ENCODE measurements around the gene GALK1.

Gene GALK1

DNA sequence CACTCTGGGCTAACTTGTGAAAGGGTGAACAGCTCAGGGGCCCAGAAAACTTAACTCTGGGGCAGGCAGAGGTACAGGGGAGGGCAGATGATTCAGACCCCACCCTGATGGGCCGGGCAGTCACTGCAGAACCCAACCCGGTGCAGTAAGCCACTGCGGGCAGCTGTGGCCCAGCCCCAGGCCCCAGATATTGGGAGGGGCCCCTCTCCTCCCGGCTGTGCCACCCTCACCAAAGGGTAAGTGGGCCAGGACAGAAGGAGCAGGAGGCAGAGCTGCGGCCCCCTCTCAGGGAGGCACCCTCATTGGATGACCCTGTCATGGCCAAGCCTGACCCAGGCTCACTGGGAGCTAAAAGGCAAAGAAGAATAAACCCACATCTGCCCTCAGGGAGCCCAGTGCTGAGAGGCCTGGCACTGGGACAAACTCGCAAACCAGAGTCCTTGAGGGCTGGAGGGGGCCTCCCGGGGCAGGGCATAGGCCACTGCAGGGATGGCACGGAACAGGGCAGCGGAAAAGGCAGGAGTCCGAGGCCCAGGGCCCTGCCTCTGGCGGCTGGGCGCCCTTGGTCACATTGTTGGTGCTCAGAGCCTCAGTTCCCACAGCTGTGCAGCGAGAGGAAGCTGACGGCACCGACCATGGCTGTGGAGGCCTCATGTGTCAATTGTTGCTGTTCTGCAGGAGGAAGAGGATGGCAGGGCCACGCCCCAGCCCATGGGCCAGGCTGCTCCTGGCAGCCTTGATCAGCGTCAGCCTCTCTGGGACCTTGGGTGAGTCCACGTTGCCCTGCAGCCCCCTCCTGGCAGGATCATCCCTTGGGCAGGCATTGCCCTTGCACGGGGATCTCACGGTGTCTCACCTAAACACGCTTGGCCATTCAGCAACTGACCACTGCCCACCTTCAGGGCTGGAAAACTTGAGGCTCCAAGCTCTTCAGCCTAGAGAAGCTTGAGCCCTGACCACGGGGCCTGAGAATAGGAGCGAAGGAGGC, 40.7 kb downstream of the GALK1 start:
- no peak for DNase-seq

DNA sequence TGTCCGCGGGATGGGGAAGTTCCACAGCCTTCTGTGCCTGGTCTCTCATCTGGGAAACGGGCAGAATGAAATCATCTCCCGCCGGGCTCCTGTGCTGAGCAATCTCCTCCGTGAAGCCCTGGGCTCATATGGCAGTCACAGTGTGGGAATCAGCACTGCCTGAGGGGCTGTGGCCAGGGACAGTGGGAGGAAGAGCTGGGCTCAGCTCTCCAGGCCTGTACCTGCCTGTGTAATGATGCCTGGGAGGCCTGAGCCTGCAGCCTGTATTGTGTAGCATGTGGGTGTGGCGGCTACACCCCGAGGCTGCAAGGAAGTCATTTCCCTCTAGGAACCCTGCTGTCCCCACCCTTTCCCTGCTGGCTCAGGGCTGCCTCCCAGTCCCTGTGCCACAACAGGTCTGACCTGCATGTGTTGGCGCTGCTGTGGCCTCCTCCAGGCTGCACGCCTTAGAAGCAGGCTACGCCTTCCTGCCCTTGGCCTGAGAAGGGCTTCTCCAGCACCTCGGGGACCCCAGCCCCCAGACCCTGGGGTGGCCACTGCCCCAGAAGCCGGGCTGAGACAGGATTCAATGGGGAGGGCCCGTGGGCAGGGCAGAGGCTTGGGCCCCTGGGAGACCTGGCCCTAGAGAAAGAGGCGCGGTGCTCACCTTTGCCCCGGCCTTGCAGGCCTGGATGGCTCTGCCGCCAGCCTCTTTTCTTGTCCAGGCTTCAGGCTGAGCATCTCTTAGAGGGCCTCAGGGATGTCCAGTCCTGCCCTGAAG, 41.6 kb downstream of the GALK1 start:
- no peak for DNase-seq

DNA sequence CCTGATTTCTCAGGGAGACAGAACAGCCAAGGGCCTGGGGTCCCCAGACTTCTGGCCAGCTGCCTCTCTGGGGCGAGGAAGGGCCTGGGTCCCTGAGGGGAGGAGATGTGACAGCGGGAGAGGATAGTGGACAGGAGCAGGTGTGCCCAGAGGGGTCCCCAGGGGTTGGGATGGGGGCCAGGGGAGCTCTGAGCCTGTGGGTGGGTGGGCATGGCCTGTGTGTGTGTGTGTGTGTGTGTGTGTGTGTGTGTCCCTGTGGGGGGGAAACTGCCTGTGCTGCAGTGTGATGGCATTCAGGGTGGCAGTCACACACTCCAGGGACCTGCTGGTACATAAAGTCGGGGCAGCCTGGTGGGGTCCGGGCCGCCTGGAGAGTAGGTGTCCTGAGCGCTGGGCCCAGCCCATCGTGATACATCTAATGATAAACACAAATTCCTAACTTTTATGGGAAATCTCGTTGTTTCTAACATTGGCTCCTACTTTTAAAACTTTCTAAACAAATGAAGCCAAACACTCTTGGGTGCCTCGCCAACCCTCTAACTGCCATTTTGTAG, 42.4 kb downstream of the GALK1 start:
- no peak for DNase-seq

DNA sequence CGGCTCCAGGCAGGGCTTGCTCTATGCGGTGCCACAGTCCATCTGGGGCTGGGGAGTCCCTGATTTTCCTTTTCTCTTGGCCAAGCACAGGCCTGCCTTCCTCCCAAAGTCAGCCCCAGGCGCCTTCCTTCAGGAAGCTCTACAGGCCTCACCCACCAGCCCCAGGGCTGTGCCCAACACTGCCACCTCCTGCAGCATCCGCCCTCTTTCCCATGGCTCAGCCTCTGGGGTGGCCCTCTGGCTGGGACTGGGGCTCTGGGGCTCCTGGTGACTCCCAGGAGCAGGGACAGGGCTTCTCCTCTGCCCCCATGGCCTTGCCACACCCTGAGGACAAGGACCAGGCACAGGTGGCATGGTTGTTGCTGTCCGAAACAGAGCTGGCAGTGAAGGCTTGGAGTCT, 42.9 kb downstream of the GALK1 start:
- DNase-seq: no peak

- DNase-seq: no peak
These were observed 43.5 kb downstream of the GALK1 start for GRCh38 chr17:75721463-75722011.

DNA sequence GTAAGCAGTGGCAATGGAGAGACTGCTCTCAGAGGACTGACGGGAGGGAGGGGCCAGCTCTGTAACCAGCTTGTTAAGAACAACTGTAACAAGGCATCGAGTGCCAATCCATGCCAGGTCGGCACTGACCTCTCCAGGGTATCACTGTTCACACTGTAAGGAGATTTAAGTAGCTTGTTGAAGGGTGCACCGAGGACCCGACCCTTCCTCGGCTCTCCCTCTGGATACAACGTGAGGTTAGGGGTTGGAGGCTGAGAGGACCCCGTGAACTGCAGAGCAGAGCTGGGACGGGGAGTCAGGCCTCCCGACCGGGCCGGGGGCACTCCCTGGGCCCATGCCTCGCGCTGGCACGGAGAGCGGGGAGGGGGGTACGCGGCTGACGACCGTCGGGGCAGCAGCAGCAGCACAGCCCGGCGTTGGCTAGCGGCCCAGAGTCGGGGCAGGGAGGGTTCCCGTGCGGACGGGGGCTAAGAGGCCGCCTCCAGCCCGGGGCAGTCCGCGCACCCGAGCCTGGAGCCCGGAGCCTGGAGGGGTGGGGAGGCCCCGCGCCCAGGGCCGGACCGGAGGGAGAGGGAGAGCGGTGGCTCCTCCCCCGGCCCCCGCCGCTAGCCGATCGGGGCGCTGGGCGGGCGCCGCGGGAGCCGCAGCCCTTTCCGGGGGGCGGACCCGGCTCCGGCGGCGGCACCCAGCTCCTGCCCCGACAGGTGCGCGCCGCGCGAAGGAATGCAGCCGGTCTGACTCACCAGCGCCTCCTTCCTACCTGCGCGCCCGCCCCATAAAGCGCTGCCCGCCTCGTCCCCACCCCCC, 44.1 kb downstream of the GALK1 start, which contains the start of gene ITGB4:
Gene ITGB4 (plus strand): TSS at position 804 of the 807 bp plus-strand sequence. CDS start 3,245 bp downstream, outside the sequence.
- DNase-seq: peak; percentile 73

- DNase-seq: no peak
These were observed 45.3 kb downstream of the GALK1 start for GRCh38 chr17:75719732-75720131.

- no peak for DNase-seq
These were observed 52.5 kb downstream of the GALK1 start for GRCh38 chr17:75712446-75712845.
